AG08396 (cell line): ENCODE data around the gene FECH.
"Not testable (repeated sequence)": the region's sequence is repeated elsewhere in the genome, so short reads cannot be mapped to it uniquely, and the experiment has no call there.

Experiments
- DNase-seq: peaks from one replicate; pipeline ENCODE4 v3.0.0; 2012; ENCODE audit warnings: low spot score, mixed read lengths

FECH gene

GRCh38 chr18:57586251-57587049 is at the start of gene FECH:
FECH (minus strand) TSS chr18:57586702; CDS start chr18:57586620, 82 bp downstream.
- peak; percentile 92 for DNase-seq

GRCh38 chr18:57635003-57635822 is 48.7 kb upstream of the FECH start:
- no peak for DNase-seq

DNA sequence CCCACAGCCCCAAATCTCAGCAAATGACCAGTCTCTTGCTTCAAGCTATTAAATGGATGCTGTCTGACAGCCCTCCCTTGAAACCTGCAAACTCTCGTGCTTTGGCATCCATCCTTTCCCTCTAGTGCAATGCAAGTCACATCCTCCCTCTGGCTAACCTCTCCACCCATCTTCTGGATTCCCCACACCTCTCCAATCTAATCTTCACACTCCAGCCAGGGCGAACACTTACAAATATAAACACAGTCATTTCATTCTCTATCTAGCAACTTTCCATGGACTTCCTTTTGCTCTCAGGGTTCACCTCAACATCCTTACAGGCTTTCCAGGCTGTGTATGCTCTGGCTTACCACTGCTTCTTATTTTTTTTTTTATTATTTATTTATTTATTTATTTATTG is 45.2 kb upstream of the FECH start:
- no peak for DNase-seq

- DNase-seq = no peak
Observed at GRCh38 chr18:57630754-57631595, 44.5 kb upstream of the FECH start.

DNA sequence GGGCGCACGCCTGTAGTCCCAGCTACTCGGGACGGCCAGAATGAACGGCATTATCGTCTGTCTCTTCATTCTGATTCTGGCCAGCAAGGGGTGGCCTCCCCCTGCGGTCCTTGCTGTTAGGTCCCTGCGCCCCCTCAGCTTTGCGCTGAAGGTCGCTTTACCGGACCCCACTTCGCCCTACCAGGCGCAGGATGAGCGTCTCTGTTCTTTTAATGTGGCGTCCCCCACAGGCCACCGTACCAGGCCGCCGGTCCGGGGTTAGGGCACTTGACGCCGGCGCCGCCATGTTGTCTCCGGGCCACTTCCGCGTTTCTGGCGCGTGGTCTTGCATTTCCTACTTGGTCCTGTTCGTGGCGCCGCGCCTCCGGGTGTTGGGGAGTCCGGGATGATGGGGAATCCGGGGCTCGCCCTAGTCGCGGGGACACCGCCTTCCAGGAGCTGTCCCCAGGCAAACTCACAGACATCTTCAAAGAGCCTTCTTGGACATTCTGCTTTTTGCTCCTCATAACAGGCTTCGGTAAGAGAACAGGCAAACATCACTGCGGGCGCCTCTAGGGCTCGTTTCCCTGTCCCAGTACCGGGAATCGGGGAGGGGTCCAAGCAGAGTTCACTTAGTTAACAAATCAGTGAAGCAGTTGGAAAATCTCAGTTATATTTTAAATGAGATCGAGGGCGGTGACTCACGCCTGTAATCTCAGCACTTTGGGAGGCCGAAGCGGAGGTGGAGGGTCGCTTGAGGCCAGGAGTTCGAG is 43.7 kb upstream of the FECH start:
- peak; percentile 95 for DNase-seq

DNA sequence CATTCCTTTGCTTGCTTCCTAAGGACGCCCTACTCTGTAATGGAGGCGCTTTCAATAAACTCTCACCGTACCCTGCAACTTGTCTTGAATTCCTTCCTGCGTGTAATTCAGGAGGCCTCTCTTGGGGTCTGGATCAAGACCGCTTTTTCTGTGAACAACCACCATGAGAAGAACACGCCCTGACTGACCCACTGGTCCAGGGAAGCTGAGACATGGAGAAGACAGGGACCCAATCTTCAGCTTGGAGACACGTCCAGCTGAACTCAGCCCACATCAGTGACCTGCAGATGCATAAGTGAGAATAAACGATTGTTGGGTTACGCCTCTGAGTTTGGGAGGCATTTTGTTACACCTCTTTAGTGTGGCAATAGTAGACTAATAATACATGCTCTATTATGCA is 42.9 kb upstream of the FECH start:
- DNase-seq = no peak

- peak; percentile 56 for DNase-seq
Observed at GRCh38 chr18:57627488-57627887, 41.0 kb upstream of the FECH start.

- DNase-seq = peak; percentile 63
Observed at GRCh38 chr18:57624988-57625387, 38.5 kb upstream of the FECH start.

DNA sequence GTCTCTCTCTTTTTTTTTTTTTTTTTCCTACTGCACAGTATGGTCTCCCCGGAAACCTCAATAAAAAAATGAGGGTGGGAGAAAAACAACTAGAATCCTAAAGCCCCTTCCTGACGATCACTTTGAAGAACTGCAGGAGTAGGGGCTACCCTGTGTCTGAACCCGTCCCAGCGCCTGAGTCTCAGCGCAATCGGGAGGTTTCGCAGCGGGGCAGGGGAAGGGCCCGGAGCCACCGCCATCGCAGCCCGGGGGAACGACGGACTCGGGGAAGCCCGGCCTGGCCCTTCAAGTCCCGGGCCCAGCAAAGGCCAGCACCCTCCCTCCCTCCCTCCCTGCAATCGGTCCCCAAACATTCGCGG is 34.7 kb upstream of the FECH start:
- peak; percentile 53 for DNase-seq

DNA sequence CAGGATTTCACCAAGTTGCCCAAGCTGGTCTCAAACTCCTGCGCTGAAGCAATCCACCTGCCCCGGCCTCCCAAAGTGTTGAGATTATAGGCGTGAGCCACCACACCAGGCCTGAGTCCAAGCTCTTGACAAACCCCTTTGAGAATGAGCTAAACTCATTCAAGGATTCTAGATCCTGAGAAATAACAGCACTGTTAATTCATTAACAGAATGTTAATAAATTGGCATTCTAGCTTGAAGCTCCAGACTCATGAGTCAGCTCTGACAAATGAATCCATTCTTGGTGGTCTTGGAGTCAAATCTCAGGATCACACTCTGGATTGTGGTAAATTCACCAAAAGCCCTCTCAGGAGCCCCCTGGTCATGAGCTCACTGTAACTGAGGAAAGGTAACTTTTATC is 33.4 kb upstream of the FECH start:
- no peak for DNase-seq

DNA sequence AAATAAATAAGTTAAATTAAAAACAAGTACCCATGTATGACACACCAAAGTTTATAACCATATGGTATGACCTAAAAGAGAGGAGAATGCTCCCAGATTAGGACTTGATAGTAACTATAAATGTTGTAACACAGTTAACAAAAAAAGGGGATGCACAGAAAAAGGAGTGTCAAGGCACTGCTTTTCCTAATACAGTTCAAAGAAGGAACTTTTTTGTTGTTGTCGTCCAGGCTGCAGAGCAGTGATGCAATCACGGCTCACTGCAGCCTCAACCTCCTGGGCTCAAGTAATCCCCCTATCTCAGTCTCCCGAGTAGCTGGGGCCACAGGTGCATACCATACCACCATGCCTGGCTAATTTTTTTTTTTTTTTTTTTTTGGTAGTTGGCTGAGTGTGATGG is 32.4 kb upstream of the FECH start:
- DNase-seq = no peak

- DNase-seq = no peak
Observed at GRCh38 chr18:57603871-57604270, 17.4 kb upstream of the FECH start.

DNA sequence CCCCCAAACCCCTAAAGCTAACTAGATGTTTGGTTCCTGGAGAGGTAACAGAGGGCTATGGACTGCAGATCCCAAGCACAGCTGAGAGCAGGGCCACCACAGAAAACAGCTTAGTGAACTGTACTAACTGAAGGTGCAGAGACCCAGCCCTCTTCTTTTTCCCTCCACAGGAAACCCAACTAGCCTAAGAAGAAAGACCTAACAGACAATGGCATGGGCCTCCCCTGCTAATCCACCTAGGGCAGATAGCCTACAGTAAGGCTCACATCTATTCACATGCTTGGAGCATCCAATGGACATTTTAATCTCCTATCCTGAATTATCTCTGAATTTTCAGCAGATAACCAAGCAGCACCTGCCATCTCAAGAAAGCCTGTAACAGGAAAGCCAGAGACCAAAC is 8.8 kb upstream of the FECH start:
- no peak for DNase-seq

DNA sequence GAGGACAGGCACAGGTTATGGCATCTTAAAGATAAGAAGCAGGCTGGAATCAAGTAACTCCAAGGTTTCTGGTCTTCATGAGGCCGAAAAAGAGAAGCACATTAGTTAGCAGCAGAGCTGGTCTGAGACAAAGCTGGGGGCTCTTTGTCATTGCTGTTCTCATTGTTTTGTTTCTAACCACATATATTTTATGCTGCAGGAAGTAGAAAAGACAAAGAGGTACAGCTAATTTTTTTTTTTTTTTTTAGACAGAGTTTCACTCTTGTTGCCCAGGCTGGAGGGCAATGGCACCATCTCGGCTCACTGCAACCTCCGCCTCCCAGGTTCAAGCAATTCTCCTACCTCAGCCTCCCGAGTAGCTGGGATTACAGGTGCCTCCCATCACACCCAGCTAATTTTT is 6.2 kb upstream of the FECH start:
- DNase-seq = not testable (repeated sequence)

DNA sequence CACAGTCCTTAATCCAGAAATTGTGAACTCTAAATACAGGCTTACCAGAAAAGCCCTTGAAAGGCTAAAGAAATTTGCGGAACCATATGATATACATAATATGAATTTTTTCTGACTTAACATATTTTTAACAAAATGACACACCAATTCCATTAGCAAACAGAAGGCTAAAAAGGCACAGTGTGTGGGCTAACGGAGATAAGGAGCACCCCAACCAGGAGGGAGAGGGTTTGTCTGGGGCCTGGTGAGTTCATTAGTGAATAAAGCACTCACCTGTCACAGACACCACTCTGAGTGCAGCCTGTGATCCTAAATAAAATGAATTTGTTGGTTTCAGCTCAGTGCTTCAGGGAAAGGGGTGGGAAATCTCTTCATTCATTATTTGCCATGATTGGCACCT is 2.7 kb upstream of the FECH start:
- DNase-seq = no peak

DNA sequence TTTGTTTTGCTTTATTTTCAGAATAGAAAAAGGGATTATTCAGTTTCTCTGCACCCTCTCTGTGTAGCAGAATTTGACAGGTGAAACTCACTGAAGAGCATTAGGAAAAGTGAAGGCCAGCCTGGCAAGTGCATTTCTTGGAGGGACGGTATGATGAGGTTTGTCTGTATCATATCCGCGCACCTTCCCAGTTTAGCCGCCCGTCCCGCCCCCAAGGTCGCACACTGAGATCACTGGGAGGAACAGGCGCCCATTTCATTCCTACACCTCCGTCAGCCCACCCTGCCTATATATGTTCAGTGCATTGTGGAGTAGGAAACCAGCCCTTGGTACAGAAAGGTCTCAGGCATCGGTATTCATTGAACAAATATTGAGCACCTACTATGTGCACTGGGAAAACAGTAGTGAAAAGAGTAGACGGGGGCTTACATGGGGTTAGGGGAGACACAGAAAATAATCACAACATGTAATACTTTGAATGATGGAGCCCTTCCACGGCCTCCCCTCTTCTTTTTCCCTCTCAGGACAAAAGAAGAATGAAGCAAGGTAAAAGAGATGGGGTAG is 678 bp upstream of the FECH start:
- no peak for DNase-seq

DNA sequence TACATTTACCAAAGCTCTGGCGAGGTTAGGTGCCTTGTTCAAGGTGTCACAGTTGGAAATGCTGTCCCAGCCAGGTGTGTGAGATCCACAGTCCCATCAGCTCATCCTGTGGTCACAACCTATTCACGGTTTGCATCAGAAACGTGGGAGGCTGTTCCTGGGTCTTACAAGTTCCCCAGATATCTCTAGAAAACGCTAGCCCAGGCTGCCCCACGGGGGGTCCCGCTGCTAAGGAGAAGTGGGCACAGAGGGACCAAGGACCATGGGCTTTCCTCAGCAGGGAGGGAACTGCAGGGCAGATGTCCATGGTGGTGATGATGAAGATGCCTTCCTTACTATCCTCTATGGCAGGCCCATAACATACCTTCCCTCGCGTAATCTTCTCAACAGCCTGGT is 649 bp downstream of the FECH start:
- no peak for DNase-seq

DNA sequence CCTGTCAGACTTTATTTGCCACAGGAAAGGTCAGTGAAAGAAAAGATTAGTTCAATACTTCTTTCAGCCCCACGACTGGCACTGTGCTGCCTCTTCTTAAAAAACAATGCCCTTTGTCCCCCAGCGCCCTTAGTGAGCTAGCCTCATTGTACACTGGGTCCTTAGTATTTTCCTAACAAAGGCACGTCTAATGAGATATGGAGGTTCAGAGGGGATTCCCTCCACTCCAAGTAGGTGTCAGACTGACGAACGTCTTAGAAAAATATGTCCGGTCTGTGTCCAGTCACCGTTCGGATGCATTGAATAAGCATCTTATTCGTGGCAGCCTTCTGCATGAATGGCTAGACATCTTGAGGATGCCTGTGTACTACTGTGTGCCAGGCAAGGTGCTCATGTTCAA is 1.1 kb downstream of the FECH start:
- no peak for DNase-seq

- DNase-seq = no peak
Observed at GRCh38 chr18:57584444-57584843, 2.1 kb downstream of the FECH start.

GRCh38 chr18:57583297-57583835 is 3.1 kb downstream of the FECH start:
- DNase-seq = no peak

- no peak for DNase-seq
Observed at GRCh38 chr18:57581301-57581934, 5.1 kb downstream of the FECH start.
